ENCODE measurements around the gene GNG7. TPM values are rescaled to one million over a fixed set of nuclear protein-coding genes. Genes with fewer than 3 reads are reported as not detected.
A peak's percentile ranks its signal among the peaks of the same experiment; 100 is the strongest.

GNG7 gene
- total and polyA plus RNA-seq, 10 of the 15 experiments (the other 5 are each of a cell fraction or from before 2014, with no cell fraction given), result 1.9 to 13.6 (median 6.5) TPM

DNA sequence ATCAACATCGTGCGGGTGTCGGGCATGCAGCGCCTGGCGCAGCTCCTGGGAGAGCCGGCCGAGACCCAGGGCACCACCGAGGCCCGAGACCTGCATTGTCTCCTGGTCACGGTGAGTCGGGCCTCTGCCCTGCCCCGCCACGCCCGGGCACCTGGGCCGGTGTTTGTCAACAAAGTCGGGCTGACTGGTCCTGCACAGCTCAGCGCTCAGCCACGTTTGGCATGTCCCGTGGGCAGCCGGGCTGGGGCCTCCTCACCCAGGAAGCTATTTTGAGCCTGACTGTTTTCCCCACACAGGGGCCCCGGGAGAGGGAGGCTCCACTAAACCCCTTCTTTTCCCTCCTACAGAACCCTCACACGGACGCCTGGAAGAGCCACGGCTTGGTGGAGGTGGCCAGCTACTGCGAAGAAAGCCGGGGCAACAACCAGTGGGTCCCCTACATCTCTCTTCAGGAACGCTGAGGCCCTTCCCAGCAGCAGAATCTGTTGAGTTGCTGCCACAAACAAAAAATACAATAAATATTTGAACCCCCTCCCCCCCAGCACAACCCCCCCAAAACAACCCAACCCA, 225.3 kb downstream of the GNG7 start:
- Histone ChIP-seq H3K9ac (ENCODE audit: control insufficient read depth, insufficient read depth, low read length) (peak overlapping the region; percentile 96), H2AFZ (ENCODE audit: control insufficient read depth, low read depth, low read length) (no peak overlapping the region), H3K4me2 (ENCODE audit: control insufficient read depth, insufficient read depth) (peak overlapping the region; percentile 98), H3K27me3 (replicated peaks in 1 of 2; ENCODE audit: control insufficient read depth in 2 of 2, insufficient read depth in 2 of 2, low read length in 1 of 2) (no peaks in the 10 kb centered on the region), H3K4me1 (ENCODE audit: control insufficient read depth, insufficient read depth, low read length) (peaks cover 12% of the 10 kb centered on the region), H4K20me1 (ENCODE audit: control insufficient read depth, insufficient read depth) (peaks cover 12% of the 10 kb centered on the region; the same call in 1 of the 2 replicates), H3K4me3 (peak overlapping the region; percentile 100), H3K36me3 (ENCODE audit: control insufficient read depth in 2 of 2, insufficient read depth in 2 of 2, low read length in 1 of 2) (peaks cover 2% of the 10 kb centered on the region in 2 experiments; a peak in 2 of 4 replicates), H3K9me3 (replicated peaks; ENCODE audit: control insufficient read depth, insufficient read depth, low read length) (peaks cover 1% of the 10 kb centered on the region; the same call in 1 of the 3 replicates), H3K27ac (ENCODE audit: control insufficient read depth, insufficient read depth) (peak overlapping the region; percentile 95), H3K79me2 (ENCODE audit: control insufficient read depth, insufficient read depth, low read length) (peaks cover 44% of the 10 kb centered on the region)
- intact Hi-C loops (cut with micrococcal nuclease; ENCODE audit: unreplicated experiment), result loop anchor here (2.0 kb wide), 1 partner anchor 76 kb away; no protein-coding TSS in a partner anchor
- ChIA-PET RAD21 (ENCODE audit: unreplicated experiment) (interaction anchor here (0.8 to 6.5 kb wide), 25 partner anchors 14 to 312 kb away, joined by 3 to 221 read pairs (median 7); no protein-coding TSS in a partner anchor), POLR2A (interaction anchor here (0.5 to 6.8 kb wide), 21 partner anchors 11 to 366 kb away, joined by 3 to 166 read pairs (median 10); partner anchors contain the start of gene LMNB2), SMC1A (ENCODE audit: uncharacterized antibody, unreplicated experiment) (interaction anchor here (0.7 to 10.5 kb wide), 13 partner anchors 15 to 157 kb away, joined by 3 to 143 read pairs (median 9); no protein-coding TSS in a partner anchor), CTCF (interaction anchor here (0.9 to 5.8 kb wide), 12 partner anchors 24 to 159 kb away, joined by 3 to 113 read pairs (median 7); no protein-coding TSS in a partner anchor)
- ATAC-seq (peak; percentile 2; the same call in 2 of the 3 replicates), DNase-seq (ENCODE audit: low read depth, low spot score) (no peak), FAIRE-seq (no peak)
- in situ Hi-C loops (cut with MboI), result no loop called here
- 2% methylated on average over 26 of the region's 27 CpGs for WGBS (ENCODE audit: insufficient coverage, insufficient replicate concordance, low lambda C conversion rate, missing lambda C conversion rate)
- TF ChIP-seq RB1 (IDR thresholded peaks at IDR 0.05; ENCODE audit: borderline replicate concordance) (peak; percentile 39; the same call in 1 of the 2 replicates), BACH1 (IDR thresholded peaks at IDR 0.05; ENCODE audit: borderline replicate concordance) (peak; percentile 14; the same call in 1 of the 2 replicates), CHD1 (IDR thresholded peaks at IDR 0.05; ENCODE audit: low read depth, low read length) (peak; percentile 77; the same call in 1 of the 2 replicates), ZNF24 (IDR thresholded peaks at IDR 0.05) (no peak), POLR2AphosphoS5 (IDR thresholded peaks at IDR 0.05; ENCODE audit: low read length) (0 out of 2 replicates have a peak, but pooled peaks have one; percentile 2), SMAD1 (IDR thresholded peaks at IDR 0.05; ENCODE audit: low read depth, partially characterized antibody) (peak; percentile 15), TCF12 (IDR thresholded peaks at IDR 0.05; ENCODE audit: low read depth, low read length) (no peak), CREB1 (IDR thresholded peaks at IDR 0.05; ENCODE audit: low read depth) (0 out of 2 replicates have a peak, but pooled peaks have one; percentile 0), LARP7 (IDR thresholded peaks at IDR 0.05) (peak; percentile 71), CBFB (IDR thresholded peaks at IDR 0.05; ENCODE audit: low read depth) (peak; percentile 21; the same call in 1 of the 2 replicates)
- TF ChIP-seq, protein P1, sequence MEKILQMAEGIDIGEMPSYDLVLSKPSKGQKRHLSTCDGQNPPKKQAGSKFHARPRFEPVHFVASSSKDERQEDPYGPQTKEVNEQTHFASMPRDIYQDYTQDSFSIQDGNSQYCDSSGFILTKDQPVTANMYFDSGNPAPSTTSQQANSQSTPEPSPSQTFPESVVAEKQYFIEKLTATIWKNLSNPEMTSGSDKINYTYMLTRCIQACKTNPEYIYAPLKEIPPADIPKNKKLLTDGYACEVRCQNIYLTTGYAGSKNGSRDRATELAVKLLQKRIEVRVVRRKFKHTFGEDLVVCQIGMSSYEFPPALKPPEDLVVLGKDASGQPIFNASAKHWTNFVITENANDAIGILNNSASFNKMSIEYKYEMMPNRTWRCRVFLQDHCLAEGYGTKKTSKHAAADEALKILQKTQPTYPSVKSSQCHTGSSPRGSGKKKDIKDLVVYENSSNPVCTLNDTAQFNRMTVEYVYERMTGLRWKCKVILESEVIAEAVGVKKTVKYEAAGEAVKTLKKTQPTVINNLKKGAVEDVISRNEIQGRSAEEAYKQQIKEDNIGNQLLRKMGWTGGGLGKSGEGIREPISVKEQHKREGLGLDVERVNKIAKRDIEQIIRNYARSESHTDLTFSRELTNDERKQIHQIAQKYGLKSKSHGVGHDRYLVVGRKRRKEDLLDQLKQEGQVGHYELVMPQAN (conservative IDR thresholded peaks at IDR 0.05), result peak; percentile 59
- TF ChIP-seq, protein P2, sequence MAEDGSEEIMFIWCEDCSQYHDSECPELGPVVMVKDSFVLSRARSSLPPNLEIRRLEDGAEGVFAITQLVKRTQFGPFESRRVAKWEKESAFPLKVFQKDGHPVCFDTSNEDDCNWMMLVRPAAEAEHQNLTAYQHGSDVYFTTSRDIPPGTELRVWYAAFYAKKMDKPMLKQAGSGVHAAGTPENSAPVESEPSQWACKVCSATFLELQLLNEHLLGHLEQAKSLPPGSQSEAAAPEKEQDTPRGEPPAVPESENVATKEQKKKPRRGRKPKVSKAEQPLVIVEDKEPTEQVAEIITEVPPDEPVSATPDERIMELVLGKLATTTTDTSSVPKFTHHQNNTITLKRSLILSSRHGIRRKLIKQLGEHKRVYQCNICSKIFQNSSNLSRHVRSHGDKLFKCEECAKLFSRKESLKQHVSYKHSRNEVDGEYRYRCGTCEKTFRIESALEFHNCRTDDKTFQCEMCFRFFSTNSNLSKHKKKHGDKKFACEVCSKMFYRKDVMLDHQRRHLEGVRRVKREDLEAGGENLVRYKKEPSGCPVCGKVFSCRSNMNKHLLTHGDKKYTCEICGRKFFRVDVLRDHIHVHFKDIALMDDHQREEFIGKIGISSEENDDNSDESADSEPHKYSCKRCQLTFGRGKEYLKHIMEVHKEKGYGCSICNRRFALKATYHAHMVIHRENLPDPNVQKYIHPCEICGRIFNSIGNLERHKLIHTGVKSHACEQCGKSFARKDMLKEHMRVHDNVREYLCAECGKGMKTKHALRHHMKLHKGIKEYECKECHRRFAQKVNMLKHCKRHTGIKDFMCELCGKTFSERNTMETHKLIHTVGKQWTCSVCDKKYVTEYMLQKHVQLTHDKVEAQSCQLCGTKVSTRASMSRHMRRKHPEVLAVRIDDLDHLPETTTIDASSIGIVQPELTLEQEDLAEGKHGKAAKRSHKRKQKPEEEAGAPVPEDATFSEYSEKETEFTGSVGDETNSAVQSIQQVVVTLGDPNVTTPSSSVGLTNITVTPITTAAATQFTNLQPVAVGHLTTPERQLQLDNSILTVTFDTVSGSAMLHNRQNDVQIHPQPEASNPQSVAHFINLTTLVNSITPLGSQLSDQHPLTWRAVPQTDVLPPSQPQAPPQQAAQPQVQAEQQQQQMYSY (CRISPR knock-in tag; IDR thresholded peaks at IDR 0.05), result no peak
- BruUV-seq (replicated peaks), result no TSS peak

Data from GM12878 (cell line).